Measurements from ENCODE around the gene CFAP97. TPM values are rescaled to one million over a fixed set of nuclear protein-coding genes. Genes with fewer than 3 reads are reported as not detected.
"Not testable (repeated sequence)": the region's sequence is repeated elsewhere in the genome, so short reads cannot be mapped to it uniquely, and the experiment has no call there.

The CFAP97 gene
- total RNA-seq, 6 experiments from 2014 or later, result 35.0 to 44.0 (median 41.0) TPM

- no peak for TF ChIP-seq CTCF (IDR thresholded peaks at IDR 0.05)
- peak overlapping the region; percentile 96 for H3K4me3 Mint-ChIP-seq
- peaks cover 53% of the 10 kb centered on the region for H3K4me1 Mint-ChIP-seq (ENCODE audit: low read depth)
- no peaks in the 10 kb centered on the region for H3K36me3 Mint-ChIP-seq (ENCODE audit: low read depth)
- H3K27me3 Mint-ChIP-seq (ENCODE audit: insufficient read depth), result peaks cover 3% of the 10 kb centered on the region
- H3K9me3 Mint-ChIP-seq, result no peaks in the 10 kb centered on the region
- DNase-seq, result no peak
- H3K27ac Mint-ChIP-seq, result peak overlapping the region; percentile 95
These were observed 7.2 kb upstream of the CFAP97 start for GRCh38 chr4:185211035-185211434.

GRCh38 chr4:185210102-185210981 is 6.5 kb upstream of the CFAP97 start:
- peaks cover 3% of the 10 kb centered on the region for H3K27me3 Mint-ChIP-seq (ENCODE audit: insufficient read depth)

GRCh38 chr4:185209852-185210101 is 6.0 kb upstream of the CFAP97 start:
- not testable (repeated sequence) for H3K4me3 Mint-ChIP-seq; H3K27me3 Mint-ChIP-seq (ENCODE audit: insufficient read depth); H3K9me3 Mint-ChIP-seq; DNase-seq; H3K36me3 Mint-ChIP-seq (ENCODE audit: low read depth); H3K27ac Mint-ChIP-seq
- H3K4me1 Mint-ChIP-seq (ENCODE audit: low read depth), result peaks cover 45% of the 10 kb centered on the region

More at GRCh38 chr4:185210102-185210981, 6.5 kb upstream of the CFAP97 start:
- peak; percentile 36 for DNase-seq
- Mint-ChIP-seq H3K27ac (peak overlapping the region; percentile 95), H3K4me3 (peak overlapping the region; percentile 96), H3K4me1 (ENCODE audit: low read depth) (peaks cover 47% of the 10 kb centered on the region), H3K9me3 (no peaks in the 10 kb centered on the region), H3K36me3 (ENCODE audit: low read depth) (no peaks in the 10 kb centered on the region)
- TF ChIP-seq CTCF (IDR thresholded peaks at IDR 0.05), result no peak

- no peaks in the 10 kb centered on the region for H3K36me3 Mint-ChIP-seq (ENCODE audit: low read depth)
- peaks cover 45% of the 10 kb centered on the region for H3K4me1 Mint-ChIP-seq (ENCODE audit: low read depth)
- H3K4me3 Mint-ChIP-seq, result peak within 1 kb of the TSS; percentile 96
- H3K27ac Mint-ChIP-seq, result peak within 1 kb of the TSS; percentile 95
- H3K27me3 Mint-ChIP-seq (ENCODE audit: insufficient read depth), result peaks cover 3% of the 10 kb centered on the region
- peak; percentile 51 for TF ChIP-seq CTCF (IDR thresholded peaks at IDR 0.05)
- peak; percentile 66 for DNase-seq
- H3K9me3 Mint-ChIP-seq, result no peaks in the 10 kb centered on the region
These were observed 5.4 kb upstream of the CFAP97 start, which contains the start of gene SNX25 for GRCh38 chr4:185209031-185209851. Gene SNX25 (plus strand): TSS chr4:185209598. CDS start chr4:185209827, 229 bp downstream.

GRCh38 chr4:185207466-185207865 is 3.7 kb upstream of the CFAP97 start:
- Mint-ChIP-seq H3K4me3 (no peak overlapping the region), H3K27me3 (ENCODE audit: insufficient read depth) (peaks cover 3% of the 10 kb centered on the region; the same call in 1 of the 2 replicates), H3K9me3 (no peaks in the 10 kb centered on the region), H3K4me1 (ENCODE audit: low read depth) (peaks cover 41% of the 10 kb centered on the region), H3K36me3 (ENCODE audit: low read depth) (no peaks in the 10 kb centered on the region), H3K27ac (no peak overlapping the region)
- TF ChIP-seq CTCF (IDR thresholded peaks at IDR 0.05), result no peak
- DNase-seq, result no peak

Measured in HFFc6 (cell line).